GM12878 (cell line): Measurements from ENCODE around the gene THRAP3. TPM values are rescaled to one million over a fixed set of nuclear protein-coding genes. Genes with fewer than 3 reads are reported as not detected.

ENCODE experiments used
- ATAC-seq: fragments of 200-7000 bp; cut with Tn5 transposase; 3 replicates; pipeline ENCODE4 v1.9.1; 2020; ENCODE audit warnings: mild to moderate bottlenecking, moderate library complexity
- BruUV-seq: library from RNA; stranded (reverse); fragments of 400-500 nt; replicated peaks from 2 replicates; lab custom pipeline; 2021; lab: Mats Ljungman, UMichigan
- CTCF ChIA-PET: fragments of 300-600 bp; sonication (Branson Sonifier 250); formaldehyde crosslinking; extraction: SDS; loops from one replicate; lab custom pipeline; 2021; ENCODE audit warnings: inconsistent platforms; lab: Yijun Ruan, JAX
- POLR2A ChIA-PET: fragments of 350-600 bp; formaldehyde crosslinking; extraction: SDS; loops from one replicate; lab custom pipeline; 2021; ENCODE audit warnings: inconsistent platforms; lab: Charles Lee
- RAD21 ChIA-PET: fragments of 300-600 bp; sonication (Branson Sonifier 250); formaldehyde crosslinking; loops from one replicate; lab custom pipeline; 2023; ENCODE audit warnings: antibody characterized with exemption; ENCODE audit not compliant: unreplicated experiment; lab: Charles Lee
- SMC1A ChIA-PET: fragments of 300-600 bp; sonication (Branson Sonifier 250); formaldehyde crosslinking; loops from one replicate; lab custom pipeline; 2023; ENCODE audit not compliant: unreplicated experiment, uncharacterized antibody; lab: Charles Lee
- DNase-seq: peaks from one replicate; pipeline ENCODE4 v3.0.0-alpha.2; 2011; ENCODE audit warnings: low read depth, low spot score
- FAIRE-seq: peaks from 3 replicates; lab custom pipeline; 2011; peaks lifted over from hg19 to GRCh38; lab: Jason Lieb, UNC
- H2AFZ ChIP-seq: 2 replicates; pipeline ENCODE4 v1.6.0; 2011; ENCODE audit warnings: low read depth, low read length, control low read depth; ENCODE audit not compliant: control insufficient read depth
- H3K27ac ChIP-seq: 2 replicates; pipeline ENCODE4 v1.5.1; 2011; ENCODE audit warnings: control low read depth; ENCODE audit not compliant: control insufficient read depth, insufficient read depth
- H3K27me3 ChIP-seq, 2 experiments: replicated peaks in 1 of 2; 2 replicates each; pipeline versions ENCODE4 v1.6.0 to v1.6.1; 2011; ENCODE audit warnings: low read length in 1 of 2; ENCODE audit not compliant: control insufficient read depth in 2 of 2, insufficient read depth in 2 of 2
- H3K36me3 ChIP-seq, 2 experiments: 2 replicates each; pipeline ENCODE4 v1.5.1; 2011; ENCODE audit warnings: low read length in 1 of 2; ENCODE audit not compliant: control insufficient read depth in 2 of 2, insufficient read depth in 2 of 2
- H3K4me1 ChIP-seq: 2 replicates; pipeline ENCODE4 v1.6.1; 2011; ENCODE audit warnings: mild to moderate bottlenecking, low read length, moderate library complexity, mixed read lengths; ENCODE audit not compliant: control insufficient read depth, insufficient read depth
- H3K4me2 ChIP-seq: 2 replicates; pipeline ENCODE4 v1.6.0; 2011; ENCODE audit warnings: control low read depth; ENCODE audit not compliant: control insufficient read depth, insufficient read depth
- H3K4me3 ChIP-seq: fragments of 200-600 bp; sonication (generic); 2 replicates; pipeline ENCODE4 v1.5.1; 2016
- H3K79me2 ChIP-seq: 2 replicates; pipeline ENCODE4 v1.6.0; 2011; ENCODE audit warnings: low read length; ENCODE audit not compliant: control insufficient read depth, insufficient read depth
- H3K9ac ChIP-seq: 2 replicates; pipeline ENCODE4 v1.8.0; 2011; ENCODE audit warnings: low read length, control low read depth, mixed read lengths; ENCODE audit not compliant: control insufficient read depth, insufficient read depth
- H3K9me3 ChIP-seq: replicated peaks from 3 replicates; pipeline ENCODE4 v1.5.1; 2011; ENCODE audit warnings: mild to moderate bottlenecking, low read length; ENCODE audit not compliant: control insufficient read depth, insufficient read depth
- H4K20me1 ChIP-seq: 2 replicates; pipeline ENCODE4 v1.6.0; 2011; ENCODE audit not compliant: control insufficient read depth, insufficient read depth
- ETV6 ChIP-seq, 2 experiments: fragments of 450-650 bp in 1 of 2; IDR thresholded peaks in 1 of 2; conservative IDR thresholded peaks in 1 of 2; 2 replicates each; pipeline ENCODE4 v1.6.1; 2014; ENCODE audit warnings: antibody characterized with exemption in 1 of 2, borderline replicate concordance in 1 of 2, low read depth in 1 of 2, mild to moderate bottlenecking in 1 of 2, moderate library complexity in 1 of 2
- GATAD2B ChIP-seq: fragments of 450-650 bp; conservative IDR thresholded peaks from 2 replicates; pipeline ENCODE4 v1.6.1; 2017; ENCODE audit warnings: low read depth, mild to moderate bottlenecking, moderate library complexity
- HDAC6 ChIP-seq: fragments of 200-600 bp; sonication (generic); IDR thresholded peaks from one replicate; pipeline ENCODE4 v1.8.0; 2017; ENCODE audit warnings: antibody characterized with exemption; ENCODE audit not compliant: unreplicated experiment
- MXI1 ChIP-seq: fragments of 150-350 bp; IDR thresholded peaks from 2 replicates; pipeline ENCODE4 v1.6.1; 2011; ENCODE audit warnings: low read depth, mild to moderate bottlenecking, inconsistent platforms, low read length, improper control_type of control experiment
- NR2C2 ChIP-seq: IDR thresholded peaks from 2 replicates; pipeline ENCODE4 v1.6.1; 2011; ENCODE audit warnings: borderline replicate concordance, low read depth; ENCODE audit not compliant: control insufficient read depth, insufficient read length
- POLR2A ChIP-seq: IDR thresholded peaks from 2 replicates; pipeline ENCODE4 v1.6.1; 2011; ENCODE audit warnings: low read depth, mild to moderate bottlenecking, low read length
- USF2 ChIP-seq: IDR thresholded peaks from 2 replicates; pipeline ENCODE4 v1.6.1; 2011; ENCODE audit warnings: low read depth, low read length, improper control_type of control experiment, borderline replicate concordance
- ZNF592 ChIP-seq: fragments of 450-650 bp; IDR thresholded peaks from 2 replicates; pipeline ENCODE4 v1.6.1; 2017; ENCODE audit warnings: mild to moderate bottlenecking, moderate library complexity
- WGBS: methylation state at CpG from one replicate; pipeline ENCODE4 v1.1.6; 2016; ENCODE audit warnings: low lambda C conversion rate; ENCODE audit not compliant: insufficient replicate concordance, insufficient coverage; ENCODE audit errors: missing lambda C conversion rate; 5-methylcytosine and 5-hydroxymethylcytosine counted together
- in situ Hi-C: fragments of 300-500 bp; cut with MboI; formaldehyde crosslinking; loops from 9 replicates; pipeline ENCODE4 v1.14.3; 2018; ENCODE audit warnings: mixed read lengths
- intact Hi-C: fragments of 100-400 bp; cut with micrococcal nuclease; formaldehyde crosslinking; loops from one replicate; pipeline ENCODE4 v1.14.2; 2022; ENCODE audit not compliant: unreplicated experiment
- polyA plus RNA-seq, 11 experiments: library from polyadenylated mRNA; depleted of rRNA in 4 of 11; unstranded in 6 of 11; stranded (reverse) in 5 of 11; fragments of >200 nt; fragmentation: Nextera tagmentation in 4 of 11; fragmentation: Illumina TruSeq in 1 of 11; extraction: Ambion mirVana in 4 of 11; extraction: Trizol in 1 of 11; gene quantifications; 1 replicate in 1 of 11; 2 replicates in 10 of 11; pipeline versions ENCODE4 v1.2.1 to v1.2.3, GENCODE V29; 2011 to 2016; ENCODE audit warnings: inconsistent platforms in 2 of 11, missing spikeins in 2 of 11, low read depth in 1 of 11
- total RNA-seq, 4 experiments: library from RNA; depleted of rRNA in 3 of 4; stranded (reverse); fragments of >200 nt in 3 of 4; fragmentation: Illumina TruSeq in 1 of 4; extraction: Trizol in 1 of 4; gene quantifications; 2 replicates each; pipeline versions ENCODE4 v1.2.1 to v1.2.3, GENCODE V29; 2013 to 2021

Gene THRAP3
- total and polyA plus RNA-seq, 10 of the 15 experiments (the other 5 are each of a cell fraction or from before 2014, with no cell fraction given) = 76.3 to 173 (median 136) TPM

DNA sequence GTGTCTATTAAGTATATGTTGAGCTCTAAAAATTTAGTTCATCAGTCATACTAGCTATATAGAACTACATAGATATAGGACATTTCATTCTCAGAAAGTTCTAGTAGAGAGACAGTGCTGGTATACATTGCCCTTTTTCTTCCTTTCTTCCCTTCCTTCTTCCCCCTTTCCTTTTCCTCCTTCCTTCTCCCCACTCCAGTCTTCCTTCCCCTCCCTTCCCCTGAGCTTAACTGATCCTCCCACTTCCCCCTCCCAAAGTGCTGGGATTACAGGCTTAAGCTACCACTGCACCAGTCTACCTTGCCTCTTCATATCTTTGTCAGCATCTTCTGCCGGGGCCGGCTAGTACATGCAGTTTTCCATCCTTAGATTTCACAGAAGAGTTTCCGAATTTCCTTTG, 12.1 kb downstream of the THRAP3 start (continued):
- TF ChIP-seq GATAD2B (no peak), POLR2A (no peak), NR2C2 (no peak), ZNF592 (no peak)

GRCh38 chr1:36238433-36238832, 14.2 kb downstream of the THRAP3 start:
- TF ChIP-seq HDAC6 (no peak), ETV6 (conservative IDR thresholded peaks at IDR 0.05 in 1 of 2, IDR thresholded peaks at IDR 0.05 in 1 of 2; ENCODE audit: borderline replicate concordance in 1 of 2, low read depth in 1 of 2) (no peak), USF2 (no peak), MXI1 (no peak)
- RAD21 ChIA-PET = interaction anchor here (2.8 kb wide), 1 partner anchor 14 kb away, joined by 9 read pairs; the partner anchor contains the start of gene THRAP3
- BruUV-seq = no TSS peak
- 79% methylated on average over 2 of the region's 2 CpGs for WGBS
- intact Hi-C loops = no loop called here
- Histone ChIP-seq H4K20me1 (no peaks in the 10 kb centered on the region), H3K27ac (no peak overlapping the region), H3K79me2 (peaks cover 74% of the 10 kb centered on the region), H3K27me3 (no peaks in the 10 kb centered on the region), H2AFZ (no peak overlapping the region), H3K9me3 (no peaks in the 10 kb centered on the region), H3K4me3 (no peak overlapping the region), H3K36me3 (peaks cover 3 to 5% of the 10 kb centered on the region in 2 experiments), H3K4me1 (no peaks in the 10 kb centered on the region), H3K4me2 (no peak overlapping the region), H3K9ac (no peak overlapping the region)
- FAIRE-seq = no peak
- in situ Hi-C loops = no loop called here
- DNase-seq = no peak
- POLR2A ChIA-PET = interaction anchor here (0.5 to 1.8 kb wide), 3 partner anchors 15 to 75 kb away, joined by 3 to 10 read pairs (median 8); partner anchors contain the start of gene THRAP3
- no peak for ATAC-seq
- CTCF ChIA-PET = interaction anchor here (0.8 to 1.7 kb wide), 4 partner anchors 22 to 89 kb away, joined by 3 to 7 read pairs (median 4); partner anchors contain the start of gene TRAPPC3
- SMC1A ChIA-PET = no interaction called here
